ENCODE measurements around the gene EIF3CL. TPM values are rescaled to one million over a fixed set of nuclear protein-coding genes. Genes with fewer than 3 reads are reported as not detected.

The EIF3CL gene
- total RNA-seq, 2 donors from 2014 or later: 81.0 to 119 TPM

Other genes with a start within 250 kb of the EIF3CL start
- 100 to 1,000 TPM; 212 to 386 TPM for gene XPO6, start 191.9 kb downstream of the EIF3CL start, total RNA-seq
- gene SBK1, start 111.3 kb downstream of the EIF3CL start, total RNA-seq: 1 to 10 TPM; 1.1 TPM
- gene NPIPB6, start 40.3 kb downstream of the EIF3CL start, total RNA-seq: 10 to 100 TPM in 1 of 2 donors, not detected in 1; 13.8 TPM
- under 1 TPM; 0.31 to 0.47 TPM for gene NPIPB7, start 68.5 kb upstream of the EIF3CL start, total RNA-seq
- 10 to 100 TPM; 38.1 to 49.1 TPM for gene CLN3, start 88.2 kb upstream of the EIF3CL start, total RNA-seq
- 10 to 100 TPM; 12.5 to 20.4 TPM for gene APOBR, start 90.8 kb upstream of the EIF3CL start, total RNA-seq
- 1 to 10 TPM in 1 of 2 donors, under 1 TPM in 1; 0.70 to 4.4 TPM for gene IL27, start 103.0 kb upstream of the EIF3CL start, total RNA-seq
- not detected for gene NUPR1, start 135.1 kb upstream of the EIF3CL start, total RNA-seq
- 10 to 100 TPM; 24.0 to 35.8 TPM for gene SGF29, start 150.1 kb upstream of the EIF3CL start, total RNA-seq
- gene SULT1A2, start 193.2 kb upstream of the EIF3CL start, total RNA-seq: under 1 TPM in 1 of 2 donors, not detected in 1; 0.61 TPM
- gene SULT1A1, start 206.2 kb upstream of the EIF3CL start, total RNA-seq: 1 to 10 TPM; 4.4 to 7.8 TPM
- gene NPIPB8, start 234.2 kb upstream of the EIF3CL start, total RNA-seq: under 1 TPM in 1 of 2 donors, not detected in 1; 0.31 TPM

Measured in natural killer cell treated with Interleukin-12 subunit alpha and Interleukin-12 subunit beta and Interleukin-15 and Interleukin-18, amount 100 ng/mL, for 72 hours (primary cell).